ENCODE results near the gene ADAM33.

GRCh38 chr20:3710011-3710466 lies 28.2 kb upstream of the ADAM33 start:
- TF ChIP-seq CTCF (IDR thresholded peaks at IDR 0.05; ENCODE audit: control extremely low read depth in 1 of 3, insufficient read depth in 1 of 3, low read depth in 1 of 3, low read length in 3 of 3) (no peak), EP300 (IDR thresholded peaks at IDR 0.05; ENCODE audit: borderline replicate concordance in 1 of 2, low read depth in 2 of 2, low read length in 2 of 2) (no peak)

Measured in H1 (cell line).